Measurements from ENCODE around the gene KBTBD6. TPM values are rescaled to one million over a fixed set of nuclear protein-coding genes. Genes with fewer than 3 reads are reported as not detected.
"Not testable (repeated sequence)": the region's sequence is repeated elsewhere in the genome, so short reads cannot be mapped to it uniquely, and the experiment has no call there.

Gene KBTBD6
- total RNA-seq, 1 donor from 2014 or later: 6.6 TPM

DNA sequence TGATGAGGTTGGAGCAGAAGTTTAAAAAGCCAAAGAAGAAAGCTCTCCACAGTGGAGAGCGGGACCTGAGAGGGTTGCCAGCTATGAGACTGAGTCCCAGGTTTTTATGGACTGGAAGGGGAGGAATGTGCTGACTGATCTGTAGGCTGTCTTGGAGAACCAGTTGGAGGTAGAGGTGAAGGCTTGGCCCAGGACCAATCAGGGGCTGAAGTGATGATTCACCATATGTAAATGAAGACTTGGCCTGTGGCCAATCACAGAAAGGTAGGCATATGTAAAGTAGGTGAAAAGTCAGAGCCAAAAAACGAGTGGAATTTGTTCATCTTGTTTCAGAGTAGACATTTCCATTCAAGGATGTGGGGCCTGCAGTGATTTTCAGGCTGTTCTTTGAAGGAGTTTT lies 17.5 kb upstream of the KBTBD6 start:
- Mint-ChIP-seq H3K27ac (no peak overlapping the region), H3K36me3 (ENCODE audit: low read depth) (peaks cover 27% of the 10 kb centered on the region), H3K27me3 (ENCODE audit: insufficient read depth) (no peaks in the 10 kb centered on the region), H3K9me3 (peaks cover 70% of the 10 kb centered on the region), H3K4me3 (no peak overlapping the region), H3K4me1 (ENCODE audit: low read depth) (no peaks in the 10 kb centered on the region)
- no peak for DNase-seq (ENCODE audit: low spot score)
- intact Hi-C loops (cut with micrococcal nuclease): no loop called here

DNA sequence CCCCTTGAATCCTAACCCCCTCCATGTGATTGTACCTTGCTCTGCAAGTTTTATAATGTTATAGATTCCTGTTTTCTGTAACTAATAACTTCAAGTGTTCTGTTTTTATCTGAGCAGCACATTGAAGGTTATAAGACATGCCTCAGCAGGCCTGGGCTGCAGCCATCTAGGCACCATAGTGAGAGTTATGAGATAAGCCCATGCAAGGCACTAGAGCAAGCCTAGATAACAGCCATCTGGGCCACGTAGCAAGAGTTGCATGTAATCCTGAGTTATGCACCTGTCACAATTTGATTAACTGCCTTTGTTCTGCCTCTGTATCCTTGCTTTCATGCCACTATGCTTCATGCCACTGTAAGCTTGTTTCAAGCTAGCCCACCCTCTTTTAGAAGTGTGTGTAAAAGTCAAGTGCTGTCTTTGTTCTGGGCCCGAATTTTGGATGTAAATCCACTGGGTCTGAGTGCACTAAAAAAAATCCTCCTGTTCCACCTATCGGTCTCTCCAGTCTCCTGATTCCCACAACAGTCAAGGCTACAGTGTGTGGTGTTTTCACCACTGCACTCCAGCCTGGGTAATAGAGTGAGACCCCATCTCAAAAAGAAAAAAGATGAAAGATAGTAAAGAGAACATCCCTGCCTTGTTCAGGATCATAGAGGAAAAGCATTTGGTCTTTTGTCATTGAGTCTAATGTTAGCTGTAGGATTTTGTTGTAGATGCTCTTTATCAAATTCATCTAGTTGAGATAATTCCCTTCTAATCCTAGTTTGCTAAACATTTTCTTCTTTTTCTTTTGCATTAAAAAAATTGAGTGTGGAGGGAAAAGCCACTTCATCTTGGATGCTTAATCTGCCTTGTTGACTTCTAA lies 16.0 kb upstream of the KBTBD6 start:
- DNase-seq (ENCODE audit: low spot score): no peak
- H3K9me3 Mint-ChIP-seq: peaks cover 70% of the 10 kb centered on the region
- intact Hi-C loops (cut with micrococcal nuclease): no loop called here
- no peaks in the 10 kb centered on the region for H3K4me1 Mint-ChIP-seq (ENCODE audit: low read depth)
- H3K36me3 Mint-ChIP-seq (ENCODE audit: low read depth): peaks cover 27% of the 10 kb centered on the region
- no peaks in the 10 kb centered on the region for H3K27me3 Mint-ChIP-seq (ENCODE audit: insufficient read depth)
- H3K4me3 Mint-ChIP-seq: no peak overlapping the region
- H3K27ac Mint-ChIP-seq: no peak overlapping the region

DNA sequence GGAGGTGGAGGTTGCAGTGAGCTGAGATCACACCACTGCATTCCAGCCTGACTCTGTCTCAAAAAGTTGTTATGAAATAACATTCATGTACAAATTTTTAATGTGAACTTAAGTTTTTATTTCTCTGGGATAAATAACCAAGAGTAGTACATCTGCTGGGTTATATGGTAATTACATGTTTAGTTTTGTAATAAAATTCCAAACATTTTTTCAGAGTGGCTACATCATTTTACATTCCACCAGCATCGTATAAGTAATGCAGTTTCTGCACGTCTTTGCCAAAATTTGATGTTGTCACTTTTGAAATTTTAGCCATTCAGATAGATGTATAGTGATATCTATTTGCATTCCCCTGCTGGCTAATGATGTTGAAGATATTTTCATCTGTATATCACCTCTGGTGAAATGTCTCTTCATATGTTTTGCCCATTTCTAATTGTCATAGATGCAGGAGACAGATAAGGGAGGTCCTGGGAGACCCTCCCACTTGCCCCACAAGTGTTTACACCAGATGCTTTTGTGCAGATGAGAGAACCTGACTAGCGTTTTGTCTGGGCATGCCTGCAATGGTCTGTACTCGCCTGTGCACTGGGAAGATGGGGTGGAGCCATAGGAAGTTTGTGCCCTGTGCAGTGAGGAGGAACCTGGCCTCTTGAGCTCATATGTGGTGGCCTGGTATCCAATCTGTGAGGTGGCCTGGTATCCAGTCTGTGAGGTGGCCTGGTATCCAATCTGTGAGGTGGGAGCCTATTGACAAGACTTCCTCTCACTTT lies 12.7 kb upstream of the KBTBD6 start:
- Mint-ChIP-seq H3K36me3 (ENCODE audit: low read depth) (peaks cover 18% of the 10 kb centered on the region), H3K9me3 (peaks cover 45% of the 10 kb centered on the region), H3K4me1 (ENCODE audit: low read depth) (no peaks in the 10 kb centered on the region), H3K27me3 (ENCODE audit: insufficient read depth) (no peaks in the 10 kb centered on the region), H3K4me3 (no peak overlapping the region), H3K27ac (no peak overlapping the region)
- no peak for DNase-seq (ENCODE audit: low spot score)
- intact Hi-C loops (cut with micrococcal nuclease): no loop called here

DNA sequence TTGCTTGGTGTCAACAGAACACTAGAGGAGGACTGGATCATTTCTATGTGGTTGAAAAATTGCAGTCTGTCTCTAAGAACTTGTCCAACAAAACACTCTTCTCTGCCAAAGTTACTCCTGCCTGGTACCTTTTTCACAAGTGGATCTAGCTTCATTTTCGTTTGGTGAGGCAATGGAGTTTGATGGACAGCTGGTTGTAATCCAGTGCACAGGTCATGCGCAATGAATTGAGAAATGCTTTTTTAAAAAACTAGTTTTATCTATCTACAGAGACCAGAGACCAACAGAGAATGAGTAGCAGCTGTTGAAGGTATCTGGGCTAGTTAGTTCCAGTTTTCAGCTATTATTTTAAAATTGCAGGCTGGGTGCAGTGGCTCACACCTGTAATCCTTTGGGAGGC lies 12.0 kb upstream of the KBTBD6 start:
- no peaks in the 10 kb centered on the region for H3K4me1 Mint-ChIP-seq (ENCODE audit: low read depth)
- no peaks in the 10 kb centered on the region for H3K27me3 Mint-ChIP-seq (ENCODE audit: insufficient read depth)
- no peak overlapping the region for H3K27ac Mint-ChIP-seq
- H3K36me3 Mint-ChIP-seq (ENCODE audit: low read depth): peaks cover 12% of the 10 kb centered on the region
- no peak overlapping the region for H3K4me3 Mint-ChIP-seq
- H3K9me3 Mint-ChIP-seq: peaks cover 38% of the 10 kb centered on the region
- no peak for DNase-seq (ENCODE audit: low spot score)
- intact Hi-C loops (cut with micrococcal nuclease): no loop called here

DNA sequence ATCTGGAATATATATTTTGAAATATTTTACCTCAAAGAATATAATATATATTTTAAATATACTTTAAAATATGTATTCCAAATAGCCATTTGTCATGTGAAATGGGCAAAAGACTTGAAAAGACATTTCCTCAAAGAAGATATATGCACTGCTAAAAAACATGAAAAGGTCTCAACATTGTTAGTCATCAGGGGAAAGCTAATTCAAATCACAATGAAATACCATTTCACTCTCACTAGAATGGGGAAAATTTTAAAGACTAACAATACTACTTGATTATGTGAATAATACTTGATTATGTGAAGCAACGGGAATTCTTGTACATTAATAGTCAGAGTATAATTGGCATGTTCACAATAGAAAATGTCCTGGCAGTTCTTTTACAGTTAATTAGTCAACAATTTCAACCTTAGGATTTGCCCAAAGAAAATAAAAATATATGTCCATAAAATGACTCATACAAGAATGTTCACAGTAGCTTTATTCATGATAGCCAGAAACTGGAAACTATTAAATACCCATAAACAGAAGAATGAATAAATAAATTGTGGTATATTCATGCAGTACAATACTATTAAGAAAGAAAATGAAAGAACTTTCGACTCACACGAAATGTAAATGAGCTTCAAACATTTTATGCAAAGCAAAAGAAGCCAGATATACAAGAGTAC lies 6.8 kb upstream of the KBTBD6 start:
- Mint-ChIP-seq H3K9me3 (no peaks in the 10 kb centered on the region), H3K27ac (no peak overlapping the region), H3K4me1 (ENCODE audit: low read depth) (no peaks in the 10 kb centered on the region), H3K27me3 (ENCODE audit: insufficient read depth) (peaks cover 3% of the 10 kb centered on the region), H3K4me3 (no peak overlapping the region), H3K36me3 (ENCODE audit: low read depth) (no peaks in the 10 kb centered on the region)
- intact Hi-C loops (cut with micrococcal nuclease): no loop called here
- DNase-seq (ENCODE audit: low spot score): no peak

DNA sequence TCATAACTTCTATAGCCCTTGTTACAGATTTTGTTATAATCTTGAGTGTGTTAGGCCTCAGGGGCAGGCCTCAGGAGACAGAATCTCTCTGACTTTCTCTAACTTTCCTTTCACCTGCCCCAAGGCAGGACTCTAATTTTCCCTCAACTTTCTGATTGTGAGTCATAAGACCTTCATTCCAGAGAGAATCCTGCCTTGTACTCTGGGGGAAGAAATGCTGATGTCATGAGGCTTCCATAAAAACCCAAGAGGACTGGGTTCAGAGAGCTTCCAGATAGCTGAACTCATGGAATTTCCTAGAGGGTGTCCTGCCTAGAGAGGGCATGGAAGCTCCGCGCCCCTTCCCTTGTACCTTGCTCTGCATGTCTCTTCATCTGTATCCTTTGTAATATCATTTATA lies 5.3 kb upstream of the KBTBD6 start:
- no peak for DNase-seq (ENCODE audit: low spot score)
- peaks cover 3% of the 10 kb centered on the region for H3K27me3 Mint-ChIP-seq (ENCODE audit: insufficient read depth)
- H3K9me3 Mint-ChIP-seq: no peaks in the 10 kb centered on the region
- H3K4me1 Mint-ChIP-seq (ENCODE audit: low read depth): peaks cover 10% of the 10 kb centered on the region
- H3K4me3 Mint-ChIP-seq: no peak overlapping the region
- intact Hi-C loops (cut with micrococcal nuclease): no loop called here
- H3K27ac Mint-ChIP-seq: no peak overlapping the region
- H3K36me3 Mint-ChIP-seq (ENCODE audit: low read depth): peaks cover 4% of the 10 kb centered on the region

DNA sequence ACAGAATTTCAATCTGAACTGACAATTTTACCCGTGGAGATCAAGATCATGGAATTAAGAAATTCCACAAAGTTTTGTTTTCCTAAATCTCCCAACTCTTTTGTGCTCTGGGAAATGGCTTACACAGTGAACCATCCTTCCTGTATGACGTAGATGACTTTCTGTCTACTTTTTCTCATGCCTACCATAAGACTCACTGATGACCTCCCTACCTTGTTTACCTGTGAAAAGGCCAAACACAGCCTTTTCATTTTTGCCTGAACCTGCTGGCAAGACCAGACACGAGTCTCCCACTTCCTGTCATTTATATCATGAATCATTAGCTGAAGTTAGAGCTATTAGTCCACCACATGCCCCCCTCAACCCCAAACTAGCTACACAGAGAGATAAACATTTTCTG lies 4.6 kb upstream of the KBTBD6 start:
- intact Hi-C loops (cut with micrococcal nuclease): no loop called here
- Mint-ChIP-seq H3K27ac (no peak overlapping the region), H3K4me1 (ENCODE audit: low read depth) (peaks cover 17% of the 10 kb centered on the region), H3K27me3 (ENCODE audit: insufficient read depth) (peaks cover 3% of the 10 kb centered on the region), H3K36me3 (ENCODE audit: low read depth) (peaks cover 4% of the 10 kb centered on the region), H3K4me3 (no peak overlapping the region), H3K9me3 (no peaks in the 10 kb centered on the region)
- no peak for DNase-seq (ENCODE audit: low spot score)

DNA sequence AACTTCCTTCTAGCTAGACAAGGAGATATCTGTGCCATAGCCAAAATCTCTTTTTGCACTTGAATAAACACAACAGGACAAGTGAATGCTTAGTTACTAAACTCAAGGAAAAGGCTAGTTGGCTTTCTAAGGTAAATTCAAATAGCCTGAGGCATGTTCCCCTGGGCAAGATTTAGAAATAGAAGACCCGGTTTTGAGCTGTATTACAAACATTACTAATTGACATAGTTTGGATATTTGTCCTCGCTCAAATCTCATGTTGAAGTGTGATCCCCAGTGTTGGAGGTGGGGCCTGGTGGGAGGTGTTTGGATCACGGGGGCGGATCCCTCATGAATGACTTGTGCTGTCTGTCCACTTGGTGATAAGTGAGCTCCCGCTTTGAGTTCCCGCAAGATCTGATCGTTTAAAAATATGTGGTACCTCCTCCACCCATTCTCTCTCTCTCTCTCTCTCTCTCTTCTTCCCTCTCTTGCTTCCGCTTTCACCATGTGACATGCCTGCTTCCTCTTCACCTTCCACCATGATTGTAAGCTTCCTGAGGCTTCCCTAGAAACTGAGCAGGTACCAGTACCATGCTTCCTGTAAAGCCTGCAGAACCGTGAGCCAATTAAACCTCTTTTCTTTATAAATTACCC lies 3.9 kb upstream of the KBTBD6 start:
- DNase-seq (ENCODE audit: low spot score): no peak
- H3K36me3 Mint-ChIP-seq (ENCODE audit: low read depth): peaks cover 4% of the 10 kb centered on the region
- H3K27ac Mint-ChIP-seq: no peak overlapping the region
- H3K27me3 Mint-ChIP-seq (ENCODE audit: insufficient read depth): peaks cover 3% of the 10 kb centered on the region
- intact Hi-C loops (cut with micrococcal nuclease): no loop called here
- H3K4me1 Mint-ChIP-seq (ENCODE audit: low read depth): peaks cover 22% of the 10 kb centered on the region
- no peaks in the 10 kb centered on the region for H3K9me3 Mint-ChIP-seq
- no peak overlapping the region for H3K4me3 Mint-ChIP-seq

DNA sequence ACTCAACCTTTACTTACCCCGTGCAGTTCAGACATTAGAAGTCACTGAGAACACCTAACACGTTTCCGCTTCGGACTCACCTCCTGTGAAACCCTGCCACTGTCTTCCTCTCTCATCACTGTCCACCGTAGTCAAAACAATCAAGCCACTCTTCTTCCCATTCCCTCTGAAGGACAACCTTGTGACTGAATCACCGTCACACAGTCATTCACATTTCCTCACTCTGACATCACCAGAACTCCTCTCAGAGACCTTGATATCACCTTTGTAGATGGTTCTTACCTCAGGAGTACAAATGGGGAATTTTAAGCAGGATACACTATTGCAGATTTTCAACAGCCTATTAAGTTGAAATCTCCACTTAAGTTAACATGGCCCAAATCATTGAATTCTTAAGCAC lies 1.3 kb upstream of the KBTBD6 start:
- intact Hi-C loops (cut with micrococcal nuclease): loop anchor here (5.0 kb wide), 2 partner anchors 57 to 323 kb away; partner anchors contain the start of gene RGCC
- H3K36me3 Mint-ChIP-seq (ENCODE audit: low read depth): peaks cover 15% of the 10 kb centered on the region
- peaks cover 3% of the 10 kb centered on the region for H3K27me3 Mint-ChIP-seq (ENCODE audit: insufficient read depth)
- no peaks in the 10 kb centered on the region for H3K9me3 Mint-ChIP-seq
- H3K4me1 Mint-ChIP-seq (ENCODE audit: low read depth): peaks cover 39% of the 10 kb centered on the region
- no peak for DNase-seq (ENCODE audit: low spot score)
- H3K27ac Mint-ChIP-seq: peak overlapping the region; percentile 27
- peak overlapping the region; percentile 92 for H3K4me3 Mint-ChIP-seq

DNA sequence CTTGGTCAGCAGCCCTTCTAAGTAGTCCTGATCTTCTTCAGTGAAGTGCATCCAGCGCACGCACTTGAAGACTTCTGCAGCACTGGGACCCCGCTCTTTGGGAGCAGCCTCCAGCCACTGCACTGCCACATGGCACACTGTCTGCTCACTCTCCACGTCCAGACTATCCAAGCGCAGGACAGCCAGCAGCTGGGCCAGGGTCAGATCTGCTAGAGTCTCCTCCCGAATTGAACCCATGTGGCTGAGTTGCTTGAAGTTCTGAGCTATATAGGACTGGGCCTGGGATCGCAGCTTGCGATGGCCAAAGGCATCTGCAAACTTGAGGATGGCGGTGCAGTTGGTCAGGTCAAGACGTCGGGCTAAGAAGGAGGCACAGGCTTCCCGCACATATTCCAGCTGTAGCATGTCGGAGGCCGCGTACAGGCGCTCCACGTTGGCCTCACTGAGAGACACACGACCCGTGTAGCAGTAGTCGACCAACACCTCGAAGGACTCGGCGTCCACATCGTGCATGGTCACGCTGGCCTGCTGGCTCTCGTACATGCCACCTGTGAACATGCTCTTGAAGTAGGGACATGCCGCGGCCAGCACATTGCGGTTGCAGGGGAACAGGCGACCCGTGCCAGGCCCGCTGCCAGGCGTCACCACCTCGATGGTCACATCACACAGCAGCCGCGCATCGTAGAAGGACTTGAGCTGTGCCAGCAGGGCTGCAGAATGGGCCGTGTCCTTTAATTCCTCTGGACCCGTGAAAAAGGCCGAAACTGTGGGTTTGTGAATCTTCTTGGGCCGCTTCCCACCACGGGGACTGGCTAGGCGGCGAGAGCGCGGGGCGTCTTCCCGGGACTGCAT lies 716 bp downstream of the KBTBD6 start:
- not testable (repeated sequence) for H3K27me3 Mint-ChIP-seq (ENCODE audit: insufficient read depth); DNase-seq (ENCODE audit: low spot score); H3K9me3 Mint-ChIP-seq
- peak overlapping the region; percentile 92 for H3K4me3 Mint-ChIP-seq
- H3K4me1 Mint-ChIP-seq (ENCODE audit: low read depth): peaks cover 45% of the 10 kb centered on the region
- H3K36me3 Mint-ChIP-seq (ENCODE audit: low read depth): peaks cover 17% of the 10 kb centered on the region
- H3K27ac Mint-ChIP-seq: peak overlapping the region; percentile 93
- intact Hi-C loops (cut with micrococcal nuclease): loop anchor here (1.0 to 5.0 kb wide), 12 partner anchors 55 to 1139 kb away; partner anchors contain the start of genes ELF1, KBTBD7, MTRF1 and NAA16

DNA sequence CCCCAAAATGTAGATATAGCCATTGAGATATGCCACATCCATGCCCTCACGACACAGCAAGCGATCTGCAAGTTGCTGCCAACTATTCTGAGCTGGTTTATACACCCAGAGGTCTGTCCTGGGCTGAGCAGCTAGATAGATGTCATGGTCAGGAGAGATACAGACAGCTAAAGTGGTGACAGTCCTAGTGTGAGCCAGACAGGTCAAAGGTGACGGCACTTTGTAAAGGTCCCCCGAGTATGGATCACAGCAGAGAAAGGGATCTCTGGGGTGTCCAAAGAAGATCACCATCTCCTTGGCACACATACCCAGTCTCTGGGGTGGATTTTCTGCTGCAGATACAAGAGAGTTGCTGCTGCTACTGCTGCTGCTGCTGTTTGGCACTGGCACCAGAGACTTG lies 1.4 kb downstream of the KBTBD6 start:
- Mint-ChIP-seq H3K4me3 (peak overlapping the region; percentile 92), H3K4me1 (ENCODE audit: low read depth) (peaks cover 45% of the 10 kb centered on the region), H3K36me3 (ENCODE audit: low read depth) (peaks cover 21% of the 10 kb centered on the region), H3K27ac (peak overlapping the region; percentile 74)
- DNase-seq (ENCODE audit: low spot score); H3K27me3 Mint-ChIP-seq (ENCODE audit: insufficient read depth); H3K9me3 Mint-ChIP-seq: not testable (repeated sequence)
- intact Hi-C loops (cut with micrococcal nuclease): loop anchor here (5.0 kb wide), 2 partner anchors 54 to 326 kb away; partner anchors contain the start of gene RGCC

DNA sequence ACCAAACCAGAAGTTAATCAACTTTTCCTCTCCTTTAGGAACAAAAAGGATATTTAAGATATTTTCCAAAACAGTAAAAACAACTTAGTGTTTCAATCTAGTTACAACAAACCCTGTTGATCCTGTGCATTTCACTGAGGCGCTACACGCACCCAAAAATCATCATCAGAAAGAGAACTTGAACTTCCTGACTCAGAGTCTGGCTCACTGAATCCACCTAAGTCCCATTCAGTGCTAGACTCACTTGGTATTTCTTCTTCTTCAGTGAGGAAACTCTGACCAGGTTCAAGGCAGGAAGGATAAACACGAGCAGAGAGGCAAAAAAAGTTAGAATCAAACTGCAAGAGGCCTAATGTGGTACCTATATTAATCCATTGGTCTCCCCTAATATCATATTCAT lies 2.2 kb downstream of the KBTBD6 start:
- intact Hi-C loops (cut with micrococcal nuclease): loop anchor here (5.0 kb wide), 2 partner anchors 53 to 327 kb away; partner anchors contain the start of gene RGCC
- DNase-seq (ENCODE audit: low spot score): no peak

More for the DNA sequence above, 2.2 kb downstream of the KBTBD6 start:
- Mint-ChIP-seq H3K36me3 (ENCODE audit: low read depth) (peaks cover 21% of the 10 kb centered on the region), H3K4me3 (peak overlapping the region; percentile 92), H3K4me1 (ENCODE audit: low read depth) (peaks cover 45% of the 10 kb centered on the region), H3K27me3 (ENCODE audit: insufficient read depth) (no peaks in the 10 kb centered on the region), H3K27ac (peak overlapping the region; percentile 74), H3K9me3 (no peaks in the 10 kb centered on the region)

Measured in activated T-helper 1 cell treated with anti-CD3 and anti-CD28 coated beads, Interleukin-12 subunit alpha, Interleukin-12 subunit beta, Interleukin-2, Interleukin-4 antibody, amounts not matched to agents 30 ng/mL and 10 ng/mL and 1 ng/mL, durations not matched to agents 14 hours and 24 hours and 36 hours (primary cell).